AG04450 (cell line): Measurements from ENCODE around the gene CLIC3. TPM values are rescaled to one million over a fixed set of nuclear protein-coding genes. Genes with fewer than 3 reads are reported as not detected.

Experiments
- CTCF ChIA-PET: fragments of 300-600, 350-600 bp; formaldehyde crosslinking; extraction: SDS; loops from one replicate; lab custom pipeline; 2022; ENCODE audit warnings: antibody characterized with exemption, inconsistent platforms; lab: Charles Lee
- POLR2A ChIA-PET: fragments of 350-600 bp; formaldehyde crosslinking; extraction: SDS; loops from one replicate; lab custom pipeline; 2021; ENCODE audit warnings: antibody characterized with exemption, inconsistent platforms; lab: Yijun Ruan, JAX
- DNase-seq: peaks from one replicate; pipeline ENCODE4 v3.0.0-alpha.2; 2011; ENCODE audit warnings: low read depth, low spot score
- H3K27ac ChIP-seq: one replicate; pipeline ENCODE4 v1.5.1; 2012; ENCODE audit warnings: low read depth, low read length, control low read depth
- H3K27me3 ChIP-seq: one replicate; pipeline ENCODE4 v1.6.0; 2012; ENCODE audit warnings: low read length; ENCODE audit not compliant: control insufficient read depth, insufficient read depth
- H3K4me3 ChIP-seq: 2 replicates; pipeline ENCODE4 v1.5.1; 2011; ENCODE audit warnings: mild to moderate bottlenecking, low read depth, low read length, control low read depth
- H3K9me3 ChIP-seq: 2 replicates; pipeline ENCODE4 v1.5.1; 2012; ENCODE audit warnings: low read length; ENCODE audit not compliant: control insufficient read depth, insufficient read depth
- polyA plus RNA-seq: library from polyadenylated mRNA; depleted of rRNA; stranded (reverse); fragments of >200 nt; gene quantifications from 2 replicates; pipeline ENCODE4 v1.2.3, GENCODE V29; 2011
- TF ChIP-seq, protein P1 (sequence below): IDR thresholded peaks from 2 replicates; pipeline ENCODE4 v1.5.1; 2011; ENCODE audit warnings: low read depth, low read length, control low read depth, inconsistent platforms

The CLIC3 gene
- polyA plus RNA-seq, 1 experiment: 0.42 TPM

- H3K27ac ChIP-seq: no peak overlapping the region
- ChIA-PET POLR2A (no interaction called here), CTCF (interaction anchor here (1.5 kb wide), 2 partner anchors 54 to 60 kb away, joined by 6 read pairs; no protein-coding TSS in a partner anchor)
- no peaks in the 10 kb centered on the region; the same call in 1 of the 2 replicates for H3K9me3 ChIP-seq
- H3K27me3 ChIP-seq: peaks cover 16% of the 10 kb centered on the region
- TF ChIP-seq, protein P1, sequence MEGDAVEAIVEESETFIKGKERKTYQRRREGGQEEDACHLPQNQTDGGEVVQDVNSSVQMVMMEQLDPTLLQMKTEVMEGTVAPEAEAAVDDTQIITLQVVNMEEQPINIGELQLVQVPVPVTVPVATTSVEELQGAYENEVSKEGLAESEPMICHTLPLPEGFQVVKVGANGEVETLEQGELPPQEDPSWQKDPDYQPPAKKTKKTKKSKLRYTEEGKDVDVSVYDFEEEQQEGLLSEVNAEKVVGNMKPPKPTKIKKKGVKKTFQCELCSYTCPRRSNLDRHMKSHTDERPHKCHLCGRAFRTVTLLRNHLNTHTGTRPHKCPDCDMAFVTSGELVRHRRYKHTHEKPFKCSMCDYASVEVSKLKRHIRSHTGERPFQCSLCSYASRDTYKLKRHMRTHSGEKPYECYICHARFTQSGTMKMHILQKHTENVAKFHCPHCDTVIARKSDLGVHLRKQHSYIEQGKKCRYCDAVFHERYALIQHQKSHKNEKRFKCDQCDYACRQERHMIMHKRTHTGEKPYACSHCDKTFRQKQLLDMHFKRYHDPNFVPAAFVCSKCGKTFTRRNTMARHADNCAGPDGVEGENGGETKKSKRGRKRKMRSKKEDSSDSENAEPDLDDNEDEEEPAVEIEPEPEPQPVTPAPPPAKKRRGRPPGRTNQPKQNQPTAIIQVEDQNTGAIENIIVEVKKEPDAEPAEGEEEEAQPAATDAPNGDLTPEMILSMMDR: no peak
- DNase-seq: no peak
- H3K4me3 ChIP-seq: no peak overlapping the region
Measured at GRCh38 chr9:136975644-136976043, 20.7 kb downstream of the CLIC3 start.

GRCh38 chr9:136974817-136975535 is 21.4 kb downstream of the CLIC3 start:
- TF ChIP-seq, protein P1: no peak
- no peak for DNase-seq
- no peak overlapping the region for H3K4me3 ChIP-seq
- peaks cover 19% of the 10 kb centered on the region for H3K27me3 ChIP-seq
- POLR2A ChIA-PET: no interaction called here
- CTCF ChIA-PET: interaction anchor here (0.5 to 0.8 kb wide), 3 partner anchors 27 to 188 kb away, joined by 3 to 4 read pairs (median 4); partner anchors contain the start of gene NPDC1
- H3K9me3 ChIP-seq: no peaks in the 10 kb centered on the region; the same call in 1 of the 2 replicates
- H3K27ac ChIP-seq: no peak overlapping the region

DNA sequence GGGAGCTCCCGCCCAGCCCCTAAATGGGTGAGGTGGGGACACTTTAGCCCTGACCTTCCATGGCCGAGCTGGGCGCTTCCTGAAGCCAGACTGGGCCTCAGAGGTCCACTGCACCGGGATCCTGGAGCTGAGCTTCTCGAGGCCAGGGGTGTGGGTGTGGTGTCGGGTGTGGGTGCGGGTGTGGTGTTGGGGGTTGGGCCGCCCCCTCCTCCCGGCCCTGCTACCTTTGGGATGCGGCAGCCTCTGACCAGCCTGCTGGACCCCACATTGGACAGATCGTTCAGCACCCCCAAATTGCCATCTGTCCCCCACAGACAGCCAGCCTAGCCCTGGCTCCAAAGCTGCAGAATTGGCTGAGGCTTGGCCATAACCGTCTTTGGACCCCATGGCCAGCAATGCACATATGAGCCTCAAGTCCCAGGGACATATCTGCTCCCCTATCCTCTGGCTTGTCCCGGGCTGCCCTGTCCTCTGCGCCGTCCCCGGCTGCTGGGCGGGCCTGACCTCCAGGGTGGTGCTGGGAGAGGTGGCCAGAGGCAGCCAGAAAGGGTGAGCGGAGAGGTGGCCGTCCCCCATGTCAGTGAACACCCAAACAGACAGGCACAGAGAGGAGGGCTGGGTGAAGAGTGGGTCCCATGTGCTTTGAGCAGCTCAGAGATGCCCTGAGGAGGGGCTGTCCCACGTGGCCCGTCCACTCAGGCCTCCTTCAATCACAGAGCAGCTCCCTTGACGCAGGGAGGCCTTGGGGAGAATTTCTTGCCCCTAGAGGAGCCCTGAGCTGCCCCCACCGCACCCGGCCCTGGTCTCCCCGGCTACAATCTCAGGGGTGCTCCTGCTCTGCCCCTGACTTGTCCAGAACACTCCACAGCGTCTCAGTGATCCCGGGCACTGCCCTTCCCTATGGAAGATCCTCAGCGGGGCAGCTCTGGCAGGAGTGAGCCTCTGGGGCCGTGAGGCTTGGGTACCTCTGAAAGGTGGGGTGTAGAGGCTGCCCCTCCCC is 22.4 kb downstream of the CLIC3 start:
- H3K27ac ChIP-seq: no peak overlapping the region
- H3K4me3 ChIP-seq: no peak overlapping the region
- H3K9me3 ChIP-seq: no peaks in the 10 kb centered on the region; the same call in 1 of the 2 replicates
- TF ChIP-seq, protein P1: no peak
- DNase-seq: no peak
- POLR2A ChIA-PET: no interaction called here
- CTCF ChIA-PET: interaction anchor here (0.5 to 0.8 kb wide), 3 partner anchors 26 to 187 kb away, joined by 3 to 4 read pairs (median 4); partner anchors contain the start of gene NPDC1
- peaks cover 19% of the 10 kb centered on the region for H3K27me3 ChIP-seq

- no peak overlapping the region for H3K27ac ChIP-seq
- no peak overlapping the region for H3K4me3 ChIP-seq
- ChIA-PET CTCF (no interaction called here), POLR2A (no interaction called here)
- DNase-seq: no peak
- no peaks in the 10 kb centered on the region; the same call in 1 of the 2 replicates for H3K9me3 ChIP-seq
- TF ChIP-seq, protein P1: no peak
- peaks cover 19% of the 10 kb centered on the region for H3K27me3 ChIP-seq
Measured at GRCh38 chr9:136972743-136973142, 23.6 kb downstream of the CLIC3 start.
